Adrenal gland (tissue), 5 donors: Measurements from ENCODE around the gene DIPK1B.

Source experiments
- POLR2A ChIP-seq, 2 donors: fragments of 450-650 bp; IDR thresholded peaks; one replicate each; pipeline ENCODE4 v1.6.1; 2017; ENCODE audit warnings: antibody characterized with exemption in 2 of 2, mild to moderate bottlenecking in 2 of 2, moderate library complexity in 1 of 2
- TF ChIP-seq, protein P1 (sequence below), 6 experiments: fragments of 450-650 bp in 4 of 6; fragments of 200-600 bp in 2 of 6; sonication (generic) in 1 of 6; IDR thresholded peaks; 1 replicate in 5 of 6; 2 replicates in 1 of 6; pipeline versions ENCODE4 v1.5.1 to v1.8.0; 2016 to 2021; ENCODE audit warnings: antibody characterized with exemption in 6 of 6, mild to moderate bottlenecking in 2 of 6, moderate library complexity in 1 of 6
- donor health status: DM: no; HTN: no; CAD: no.

DNA sequence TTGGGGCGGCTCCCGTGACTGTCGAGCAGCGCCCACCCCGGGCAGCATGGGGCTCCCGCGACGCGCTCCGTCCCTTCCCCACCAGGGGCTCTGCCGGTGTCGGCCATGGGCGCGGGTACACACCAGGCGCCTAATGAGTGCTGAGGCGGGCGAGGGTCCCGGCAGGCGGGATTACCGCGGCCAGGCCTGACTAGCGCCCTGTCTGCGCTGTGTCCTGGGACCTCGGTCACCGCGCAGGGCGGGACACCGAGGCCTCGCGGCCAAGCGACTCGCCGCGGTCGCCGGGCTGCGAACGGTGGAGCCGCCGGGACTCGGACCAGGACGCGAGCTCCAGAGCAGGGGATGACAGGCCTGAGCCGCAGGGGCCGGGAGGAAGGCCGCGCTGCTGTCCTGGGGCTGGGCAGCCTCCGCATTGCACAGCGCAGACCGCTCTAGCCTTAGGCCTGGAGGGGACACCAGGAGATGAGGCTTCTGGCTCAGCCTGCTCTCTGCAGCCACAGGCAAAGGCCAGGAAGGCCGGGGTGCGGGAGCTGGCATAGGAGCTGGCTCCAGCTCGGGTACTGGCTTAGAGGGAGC is 16.3 kb downstream of the DIPK1B start:
- TF ChIP-seq, protein P1, sequence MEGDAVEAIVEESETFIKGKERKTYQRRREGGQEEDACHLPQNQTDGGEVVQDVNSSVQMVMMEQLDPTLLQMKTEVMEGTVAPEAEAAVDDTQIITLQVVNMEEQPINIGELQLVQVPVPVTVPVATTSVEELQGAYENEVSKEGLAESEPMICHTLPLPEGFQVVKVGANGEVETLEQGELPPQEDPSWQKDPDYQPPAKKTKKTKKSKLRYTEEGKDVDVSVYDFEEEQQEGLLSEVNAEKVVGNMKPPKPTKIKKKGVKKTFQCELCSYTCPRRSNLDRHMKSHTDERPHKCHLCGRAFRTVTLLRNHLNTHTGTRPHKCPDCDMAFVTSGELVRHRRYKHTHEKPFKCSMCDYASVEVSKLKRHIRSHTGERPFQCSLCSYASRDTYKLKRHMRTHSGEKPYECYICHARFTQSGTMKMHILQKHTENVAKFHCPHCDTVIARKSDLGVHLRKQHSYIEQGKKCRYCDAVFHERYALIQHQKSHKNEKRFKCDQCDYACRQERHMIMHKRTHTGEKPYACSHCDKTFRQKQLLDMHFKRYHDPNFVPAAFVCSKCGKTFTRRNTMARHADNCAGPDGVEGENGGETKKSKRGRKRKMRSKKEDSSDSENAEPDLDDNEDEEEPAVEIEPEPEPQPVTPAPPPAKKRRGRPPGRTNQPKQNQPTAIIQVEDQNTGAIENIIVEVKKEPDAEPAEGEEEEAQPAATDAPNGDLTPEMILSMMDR (IDR thresholded peaks at IDR 0.05): no peak
- no peak for TF ChIP-seq POLR2A (IDR thresholded peaks at IDR 0.05)
